Loucy (cell line): Measurements from ENCODE around the gene AKR7A2.
A peak's percentile ranks its signal among the peaks of the same experiment; 100 is the strongest.

Experiments
- H2AFZ ChIP-seq: fragments of 200-600 bp; sonication (generic); 2 replicates; pipeline ENCODE4 v1.6.0; 2016; ENCODE audit warnings: antibody characterized with exemption, mild to moderate bottlenecking, low read length, moderate library complexity
- H3F3A ChIP-seq: fragments of 200-600 bp; 2 replicates; pipeline ENCODE4 v1.6.0; 2016; ENCODE audit warnings: antibody characterized with exemption, low read depth, mild to moderate bottlenecking
- H3K27me3 ChIP-seq: fragments of 200-600 bp; sonication (generic); 2 replicates; pipeline ENCODE4 v1.6.1; 2014; ENCODE audit warnings: low read length, mild to moderate bottlenecking; ENCODE audit not compliant: insufficient read depth, poor library complexity, severe bottlenecking
- H3K36me3 ChIP-seq: fragments of 200-600 bp; sonication (generic); 2 replicates; pipeline ENCODE4 v1.6.1; 2016; ENCODE audit warnings: low read length; ENCODE audit not compliant: insufficient read depth
- H3K4me1 ChIP-seq: fragments of 200-600 bp; sonication (generic); 2 replicates; pipeline ENCODE4 v1.5.1; 2014; ENCODE audit warnings: low read length, mild to moderate bottlenecking; ENCODE audit not compliant: insufficient read depth, poor library complexity, severe bottlenecking
- H3K4me2 ChIP-seq: fragments of 200-600 bp; sonication (generic); 2 replicates; pipeline ENCODE4 v1.6.0; 2014; ENCODE audit warnings: antibody characterized with exemption, low read length, low read depth, mild to moderate bottlenecking; ENCODE audit not compliant: poor library complexity, severe bottlenecking
- H3K4me3 ChIP-seq: fragments of 200-600 bp; sonication (generic); 2 replicates; pipeline ENCODE4 v1.5.1; 2014; ENCODE audit warnings: low read length, mild to moderate bottlenecking, mixed read lengths; ENCODE audit not compliant: poor library complexity, severe bottlenecking
- H3K79me2 ChIP-seq: fragments of 200-600 bp; sonication (generic); 2 replicates; pipeline ENCODE4 v1.6.1; 2014; ENCODE audit warnings: low read length; ENCODE audit not compliant: insufficient read depth
- H3K9ac ChIP-seq: fragments of 200-600 bp; sonication (generic); 2 replicates; pipeline ENCODE4 v1.6.0; 2014; ENCODE audit warnings: mild to moderate bottlenecking, low read depth, low read length, moderate library complexity; ENCODE audit not compliant: poor library complexity, severe bottlenecking
- H3K9me2 ChIP-seq: fragments of 200-600 bp; sonication (generic); replicated peaks from 2 replicates; pipeline ENCODE4 v1.6.1; 2016; ENCODE audit warnings: low read depth, low read length, mixed read lengths
- H3K9me3 ChIP-seq: fragments of 200-600 bp; sonication (generic); 2 replicates; pipeline ENCODE4 v1.6.1; 2014; ENCODE audit warnings: mild to moderate bottlenecking, antibody characterized with exemption, low read length, low read depth; ENCODE audit not compliant: insufficient read depth
- H4K20me1 ChIP-seq: fragments of 200-600 bp; sonication (generic); 2 replicates; pipeline ENCODE4 v1.6.0; 2014; ENCODE audit warnings: antibody characterized with exemption, low read length, mild to moderate bottlenecking; ENCODE audit not compliant: insufficient read depth, poor library complexity, severe bottlenecking
- CTCF ChIP-seq: fragments of 200-600 bp; sonication (generic); conservative IDR thresholded peaks from 2 replicates; pipeline ENCODE4 v1.5.1; 2014; ENCODE audit warnings: mild to moderate bottlenecking, antibody characterized with exemption, low read length
- EZH2phosphoT487 ChIP-seq: fragments of 200-600 bp; IDR thresholded peaks from 2 replicates; pipeline ENCODE4 v1.6.1; 2018; ENCODE audit warnings: antibody characterized with exemption, mild to moderate bottlenecking, moderate library complexity, borderline replicate concordance

Gene AKR7A2

DNA sequence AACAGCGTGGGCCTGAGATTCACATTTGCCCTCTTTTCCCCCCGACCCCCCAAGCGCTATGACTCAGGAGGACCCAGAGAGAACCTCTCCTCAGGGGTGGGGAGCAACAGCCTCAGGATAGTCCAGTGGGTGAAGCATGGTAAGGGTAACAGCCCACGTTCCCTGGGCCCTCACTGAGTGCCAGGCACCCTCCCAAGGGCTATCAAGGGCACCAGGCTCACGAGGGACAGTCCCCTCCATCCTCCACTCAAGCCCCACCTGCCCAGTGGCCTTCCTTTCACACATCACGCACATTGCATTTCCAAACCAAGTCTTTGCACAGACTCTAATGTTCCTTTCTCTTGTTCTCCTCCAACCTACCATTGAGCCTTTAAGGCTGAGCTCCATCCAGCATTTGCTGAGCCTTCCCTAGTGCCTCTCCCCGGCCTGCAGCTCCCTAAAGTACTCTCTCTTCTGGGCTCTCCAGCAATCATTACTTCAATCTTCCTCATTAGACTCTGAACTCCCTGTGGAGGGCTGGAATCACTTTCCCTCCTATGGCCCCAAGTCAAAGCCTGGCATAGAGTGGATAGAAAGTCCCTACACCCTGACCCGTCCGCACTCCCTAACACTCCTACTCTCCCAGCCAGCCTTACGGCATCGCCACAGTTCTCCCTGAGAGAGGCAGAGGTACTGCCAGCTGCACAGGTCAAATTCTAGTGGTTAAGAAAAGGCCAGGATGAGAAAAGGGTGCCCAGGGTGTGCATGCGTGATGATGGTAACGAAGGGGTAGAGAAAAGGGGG lies 1.0 kb downstream of the AKR7A2 start:
- Histone ChIP-seq H3K9me2 (no peaks in the 10 kb centered on the region), H3K9me3 (no peaks in the 10 kb centered on the region), H3K36me3 (peaks cover 4% of the 10 kb centered on the region; the same call in 1 of the 2 replicates), H3K27me3 (no peaks in the 10 kb centered on the region), H3K79me2 (peaks cover 53% of the 10 kb centered on the region), H3K4me2 (peak overlapping the region; percentile 100), H3F3A (no peaks in the 10 kb centered on the region), H3K4me1 (peaks cover 43% of the 10 kb centered on the region), H3K9ac (peak overlapping the region; percentile 93), H4K20me1 (peaks cover 7% of the 10 kb centered on the region), H2AFZ (peak overlapping the region; percentile 92; the same call in 1 of the 2 replicates), H3K4me3 (peak overlapping the region; percentile 98)
- TF ChIP-seq CTCF = no peak
- TF ChIP-seq EZH2phosphoT487 = no peak

DNA sequence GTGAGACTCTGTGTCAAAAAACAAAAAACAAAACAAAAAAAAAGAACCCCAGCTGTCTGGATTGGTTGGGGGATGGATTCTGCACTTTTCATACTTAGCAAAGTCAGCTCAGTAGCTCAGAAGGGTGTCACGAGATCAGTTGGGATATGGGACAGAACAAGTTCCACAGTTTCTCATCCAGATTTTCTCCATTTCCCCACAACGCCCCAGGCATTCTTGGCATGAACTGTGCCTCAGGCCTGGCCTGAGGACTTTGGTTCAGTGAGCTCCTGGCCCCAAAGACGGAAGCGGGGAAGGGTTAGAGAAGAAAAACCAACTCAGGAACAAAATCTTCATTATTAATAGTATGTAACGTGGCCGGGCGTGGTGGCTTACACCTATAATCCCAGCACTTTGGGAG lies 1.9 kb downstream of the AKR7A2 start:
- Histone ChIP-seq H3K4me3 (no peak overlapping the region), H3K79me2 (peaks cover 53% of the 10 kb centered on the region), H3K36me3 (peaks cover 11% of the 10 kb centered on the region; the same call in 1 of the 2 replicates), H3F3A (no peaks in the 10 kb centered on the region), H3K9ac (no peak overlapping the region), H3K4me1 (peaks cover 35% of the 10 kb centered on the region), H3K9me2 (no peaks in the 10 kb centered on the region), H4K20me1 (peaks cover 7% of the 10 kb centered on the region), H3K27me3 (no peaks in the 10 kb centered on the region), H3K9me3 (no peaks in the 10 kb centered on the region), H3K4me2 (peak overlapping the region; percentile 100), H2AFZ (no peak overlapping the region)
- TF ChIP-seq EZH2phosphoT487 (no peak), CTCF (no peak)

- Histone ChIP-seq H3K9ac (no peak overlapping the region), H3K9me2 (no peaks in the 10 kb centered on the region), H3K9me3 (no peaks in the 10 kb centered on the region), H3K36me3 (peaks cover 17% of the 10 kb centered on the region; the same call in 1 of the 2 replicates), H4K20me1 (peaks cover 7% of the 10 kb centered on the region), H3F3A (no peaks in the 10 kb centered on the region), H3K4me2 (peak overlapping the region; percentile 100), H3K79me2 (peaks cover 48% of the 10 kb centered on the region), H2AFZ (no peak overlapping the region), H3K4me3 (no peak overlapping the region), H3K4me1 (peaks cover 27% of the 10 kb centered on the region), H3K27me3 (no peaks in the 10 kb centered on the region)
- TF ChIP-seq EZH2phosphoT487 = no peak
- TF ChIP-seq CTCF = no peak
These were observed 2.7 kb downstream of the AKR7A2 start for GRCh38 chr1:19309123-19309813.
